Uterus (tissue), 4 donors: ENCODE measurements around the gene TINCR. TPM values are rescaled to one million over a fixed set of nuclear protein-coding genes. Genes with fewer than 3 reads are reported as not detected.

Experiments used
- DNase-seq, 2 donors: peaks; one replicate each; pipeline ENCODE4 v3.0.0-alpha.2; 2019 to 2020
- H3K27ac ChIP-seq, 2 donors: fragments of 200-600 bp; sonication (generic); 1 replicate in 1 of 2; 2 replicates in 1 of 2; pipeline ENCODE4 v1.5.1; 2016 to 2018
- H3K27me3 ChIP-seq, 2 donors: fragments of 200-600 bp; sonication (generic); one replicate each; pipeline ENCODE4 v1.5.1; 2018 to 2019; ENCODE audit warnings: control low read depth in 1 of 2
- H3K36me3 ChIP-seq, 2 donors: fragments of 200-600 bp; sonication (generic); one replicate each; pipeline ENCODE4 v1.5.1; 2019; ENCODE audit warnings: control low read depth in 1 of 2
- H3K4me1 ChIP-seq, 2 donors: fragments of 200-600 bp; sonication (generic); one replicate each; pipeline ENCODE4 v1.5.1; 2018 to 2019; ENCODE audit warnings: control low read depth in 1 of 2
- H3K4me3 ChIP-seq, 2 donors: fragments of 200-600 bp; sonication (generic); 1 replicate in 1 of 2; 2 replicates in 1 of 2; pipeline ENCODE4 v1.5.1; 2018 to 2019; ENCODE audit warnings: mild to moderate bottlenecking in 1 of 2
- H3K9me3 ChIP-seq, 2 donors: fragments of 200-600 bp; sonication (generic); one replicate each; pipeline ENCODE4 v1.5.1; 2019; ENCODE audit warnings: control low read depth in 1 of 2
- CTCF ChIP-seq, 4 experiments: fragments of 200-600 bp in 2 of 4; fragments of 450-650 bp in 2 of 4; sonication (generic) in 2 of 4; IDR thresholded peaks; one replicate each; pipeline ENCODE4 v1.5.1; 2016 to 2019; ENCODE audit warnings: antibody characterized with exemption in 4 of 4, mild to moderate bottlenecking in 2 of 4, moderate library complexity in 1 of 4
- POLR2A ChIP-seq, 2 donors: fragments of 450-650 bp; IDR thresholded peaks; one replicate each; pipeline ENCODE4 v1.6.1; 2016; ENCODE audit warnings: antibody characterized with exemption in 2 of 2, mild to moderate bottlenecking in 1 of 2, moderate library complexity in 1 of 2
- intact Hi-C: fragments of 100-400 bp; cut with DNase I; formaldehyde crosslinking; loops from one replicate; pipeline ENCODE4 v1.15.1; 2023; ENCODE audit warnings: low total_unique reads
- total RNA-seq, 4 donors: library from RNA; depleted of rRNA in 3 of 4; stranded (reverse); fragments of >200 nt in 3 of 4; gene quantifications; one replicate each; pipeline versions ENCODE4 v1.1.0 to v1.2.4, GENCODE V29; 2014 to 2023
- donor health status: DM: yes; HTN: yes; CAD: no.

Gene TINCR
- total RNA-seq, 4 donors from 2014 or later = 1.2 to 5.3 TPM; not detected in 2

GRCh38 chr19:5590151-5590864, 22.6 kb upstream of the TINCR start:
- Histone ChIP-seq H3K27me3 (no peaks in the 10 kb centered on the region), H3K36me3 (no peaks in the 10 kb centered on the region), H3K27ac (no peak overlapping the region), H3K9me3 (no peaks in the 10 kb centered on the region), H3K4me3 (no peak overlapping the region), H3K4me1 (no peaks in the 10 kb centered on the region)
- DNase-seq = no peak
- intact Hi-C loops = no loop called here
- TF ChIP-seq CTCF (IDR thresholded peaks at IDR 0.05) (no peak), POLR2A (IDR thresholded peaks at IDR 0.05) (no peak)

GRCh38 chr19:5588906-5589676, 21.3 kb upstream of the TINCR start:
- H3K36me3 ChIP-seq = no peaks in the 10 kb centered on the region

DNA sequence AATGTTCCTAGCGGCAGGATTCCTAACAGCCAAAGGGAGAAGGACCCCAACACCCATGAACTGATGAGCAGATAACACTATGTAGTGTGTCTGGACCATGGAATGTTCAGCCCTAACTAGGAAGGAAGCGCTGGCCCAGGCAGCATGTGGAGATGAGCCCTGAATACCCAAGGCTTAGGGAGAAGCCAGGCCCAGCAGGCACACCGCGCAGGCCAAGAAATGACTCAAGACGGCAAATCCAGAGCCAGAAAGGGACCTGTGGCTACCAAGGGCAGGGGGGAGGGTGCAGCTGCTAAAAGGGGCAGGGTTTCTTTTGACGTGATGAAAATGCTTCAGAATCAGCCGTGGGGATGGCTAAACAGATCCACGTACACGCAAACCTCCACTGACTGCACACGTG, 20.7 kb upstream of the TINCR start:
- Histone ChIP-seq H3K36me3 (no peaks in the 10 kb centered on the region), H3K27me3 (no peaks in the 10 kb centered on the region), H3K27ac (no peak overlapping the region), H3K4me3 (no peak overlapping the region), H3K4me1 (no peaks in the 10 kb centered on the region), H3K9me3 (no peaks in the 10 kb centered on the region)
- no peak for TF ChIP-seq CTCF (IDR thresholded peaks at IDR 0.05)
- no peak for TF ChIP-seq POLR2A (IDR thresholded peaks at IDR 0.05)
- intact Hi-C loops = no loop called here
- DNase-seq = no peak

More at GRCh38 chr19:5588906-5589676, 21.3 kb upstream of the TINCR start:
- TF ChIP-seq CTCF (IDR thresholded peaks at IDR 0.05) = no peak
- no peak for TF ChIP-seq POLR2A (IDR thresholded peaks at IDR 0.05)
- intact Hi-C loops = no loop called here
- Histone ChIP-seq H3K27ac (no peak overlapping the region), H3K4me1 (no peaks in the 10 kb centered on the region), H3K27me3 (no peaks in the 10 kb centered on the region), H3K4me3 (no peak overlapping the region), H3K9me3 (no peaks in the 10 kb centered on the region)
- no peak for DNase-seq

DNA sequence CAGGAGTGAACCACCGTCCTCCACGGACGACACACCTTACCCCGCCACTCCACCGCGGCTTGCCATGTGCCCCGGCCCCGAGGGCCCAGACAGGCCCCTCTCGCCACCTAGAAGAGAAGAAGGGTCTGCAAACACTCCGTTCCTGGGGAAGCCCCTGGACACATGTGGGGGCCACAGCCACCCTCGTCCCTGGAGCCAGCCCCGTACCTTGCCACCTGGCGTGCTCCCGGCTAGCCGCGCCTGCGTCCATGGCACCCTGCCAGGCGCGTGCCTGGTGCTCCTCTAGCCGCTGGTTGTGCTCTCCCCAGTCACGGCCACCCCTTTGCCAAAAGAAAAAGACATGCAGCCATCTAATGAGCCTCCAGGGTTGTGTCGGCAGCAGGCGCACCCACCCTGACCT, 19.9 kb upstream of the TINCR start:
- Histone ChIP-seq H3K4me1 (no peaks in the 10 kb centered on the region), H3K36me3 (no peaks in the 10 kb centered on the region), H3K27ac (no peak overlapping the region), H3K27me3 (no peaks in the 10 kb centered on the region), H3K4me3 (no peak overlapping the region), H3K9me3 (no peaks in the 10 kb centered on the region)
- no peak for DNase-seq
- TF ChIP-seq CTCF (IDR thresholded peaks at IDR 0.05) = no peak
- intact Hi-C loops = no loop called here

- DNase-seq = no peak
Observed at GRCh38 chr19:5587071-5587455, 19.3 kb upstream of the TINCR start.

More at GRCh38 chr19:5587071-5587455, 19.3 kb upstream of the TINCR start:
- Histone ChIP-seq H3K4me3 (no peak overlapping the region), H3K27ac (no peak overlapping the region), H3K27me3 (no peaks in the 10 kb centered on the region), H3K9me3 (no peaks in the 10 kb centered on the region), H3K4me1 (no peaks in the 10 kb centered on the region), H3K36me3 (no peaks in the 10 kb centered on the region)
- intact Hi-C loops = no loop called here
- no peak for TF ChIP-seq CTCF (IDR thresholded peaks at IDR 0.05)
- TF ChIP-seq POLR2A (IDR thresholded peaks at IDR 0.05) = no peak
